Endodermal cell (in vitro differentiated cells): ENCODE measurements around the gene CASP3. TPM values are rescaled to one million over a fixed set of nuclear protein-coding genes. Genes with fewer than 3 reads are reported as not detected.

Experiments
- DNase-seq: peaks from one replicate; pipeline ENCODE4 v3.0.0-alpha.2; 2017
- H3K27ac ChIP-seq: 2 replicates; pipeline ENCODE4 v1.5.1; 2013; ENCODE audit warnings: mild to moderate bottlenecking, low read depth, low read length, moderate library complexity
- H3K27me3 ChIP-seq: 2 replicates; pipeline ENCODE4 v1.6.1; 2013; ENCODE audit warnings: mild to moderate bottlenecking, low read length, moderate library complexity; ENCODE audit not compliant: insufficient read depth, control insufficient read depth, poor library complexity, severe bottlenecking
- H3K36me3 ChIP-seq: 2 replicates; pipeline ENCODE4 v1.7.0; 2013; ENCODE audit warnings: mild to moderate bottlenecking, low read length, moderate library complexity; ENCODE audit not compliant: control insufficient read depth, insufficient read depth
- H3K4me1 ChIP-seq: one replicate; pipeline ENCODE4 v1.7.0; 2013; ENCODE audit warnings: low read length; ENCODE audit not compliant: control insufficient read depth, insufficient read depth
- H3K4me3 ChIP-seq: 2 replicates; pipeline ENCODE4 v1.5.1; 2013; ENCODE audit warnings: mild to moderate bottlenecking, low read length, moderate library complexity
- H3K9ac ChIP-seq: 2 replicates; pipeline ENCODE4 v1.6.1; 2013; ENCODE audit warnings: mild to moderate bottlenecking, low read length, moderate library complexity; ENCODE audit not compliant: poor library complexity, severe bottlenecking; ENCODE audit errors: extremely low read depth
- H3K9me3 ChIP-seq: 2 replicates; pipeline ENCODE4 v1.6.1; 2013; ENCODE audit warnings: mild to moderate bottlenecking, low read length, moderate library complexity; ENCODE audit not compliant: control insufficient read depth
- H3K27ac Mint-ChIP-seq: 2 replicates; pipeline ENCODE4 v1.8.0; 2020; ENCODE audit warnings: mixed read lengths
- H3K27me3 Mint-ChIP-seq: 2 replicates; pipeline ENCODE4 v1.8.0; 2021; ENCODE audit warnings: mild to moderate bottlenecking, mixed read lengths; ENCODE audit not compliant: insufficient read depth
- H3K36me3 Mint-ChIP-seq: 2 replicates; pipeline ENCODE4 v1.8.0; 2020; ENCODE audit warnings: low read depth, mixed read lengths
- H3K4me1 Mint-ChIP-seq: 2 replicates; pipeline ENCODE4 v1.8.0; 2020; ENCODE audit warnings: mixed read lengths
- H3K4me3 Mint-ChIP-seq: 2 replicates; pipeline ENCODE4 v1.8.0; 2020; ENCODE audit warnings: mild to moderate bottlenecking, moderate library complexity, mixed read lengths
- H3K9me3 Mint-ChIP-seq: 2 replicates; pipeline ENCODE4 v1.8.0; 2020; ENCODE audit warnings: mild to moderate bottlenecking, mixed read lengths
- WGBS, 2 experiments: methylation state at CpG; one replicate each; pipeline versions ENCODE4 v1.1.5 to v1.1.7; 2013; ENCODE audit warnings: missing lambda C conversion rate in 2 of 2, mixed read lengths in 1 of 2; ENCODE audit not compliant: insufficient coverage in 1 of 2, insufficient read length in 1 of 2; 5-methylcytosine and 5-hydroxymethylcytosine counted together
- total RNA-seq, 2 donors: library from RNA; stranded (reverse); fragmentation: NEBNext Ultra II Directional in 1 of 2; extraction: Animal tissue kit (Norgen Biotek cat#: 25700) in 1 of 2; gene quantifications; 2 replicates in 1 of 2; 3 replicates in 1 of 2; pipeline ENCODE4 v1.2.1, GENCODE V29; 2021
- TF ChIP-seq, protein P1 (sequence below): fragments of 200-600 bp; sonication (generic); conservative IDR thresholded peaks from 2 replicates; pipeline ENCODE4 v1.5.0; 2021; ENCODE audit warnings: antibody characterized with exemption, mild to moderate bottlenecking

CASP3 gene
- total RNA-seq, 2 donors from 2014 or later: 49.8 to 62.9 TPM

DNA sequence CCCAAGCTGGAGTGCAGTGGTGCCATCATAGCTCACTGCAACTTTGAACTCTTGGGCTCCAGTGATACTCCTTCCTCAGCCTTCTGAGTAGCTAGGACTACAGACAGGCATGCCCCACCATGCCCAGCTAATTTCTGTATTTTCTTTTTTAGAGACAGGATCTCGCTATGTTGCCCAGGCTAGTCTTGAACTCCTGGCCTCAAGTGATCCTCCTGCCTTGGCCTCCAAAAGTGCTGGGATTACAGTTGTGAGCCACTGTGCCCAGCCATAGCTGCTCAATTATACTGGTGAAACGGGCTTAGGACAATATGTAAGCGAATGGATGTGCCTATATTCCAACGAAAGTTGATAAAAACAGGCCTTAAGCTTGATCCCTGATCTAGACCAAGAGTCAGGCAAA is 13.1 kb downstream of the CASP3 start:
- Mint-ChIP-seq H3K9me3 (no peaks in the 10 kb centered on the region), H3K27ac (no peak overlapping the region), H3K27me3 (no peaks in the 10 kb centered on the region), H3K4me3 (no peak overlapping the region), H3K4me1 (no peaks in the 10 kb centered on the region), H3K36me3 (peaks cover 69% of the 10 kb centered on the region)
- Histone ChIP-seq H3K4me3 (no peak overlapping the region), H3K9ac (no peak overlapping the region), H3K36me3 (peaks cover 82% of the 10 kb centered on the region), H3K27ac (no peak overlapping the region), H3K27me3 (no peaks in the 10 kb centered on the region), H3K4me1 (no peaks in the 10 kb centered on the region), H3K9me3 (no peaks in the 10 kb centered on the region)
- 93 to 95% methylated on average over 4 of the region's 4 CpGs for WGBS, 2 experiments
- TF ChIP-seq, protein P1, sequence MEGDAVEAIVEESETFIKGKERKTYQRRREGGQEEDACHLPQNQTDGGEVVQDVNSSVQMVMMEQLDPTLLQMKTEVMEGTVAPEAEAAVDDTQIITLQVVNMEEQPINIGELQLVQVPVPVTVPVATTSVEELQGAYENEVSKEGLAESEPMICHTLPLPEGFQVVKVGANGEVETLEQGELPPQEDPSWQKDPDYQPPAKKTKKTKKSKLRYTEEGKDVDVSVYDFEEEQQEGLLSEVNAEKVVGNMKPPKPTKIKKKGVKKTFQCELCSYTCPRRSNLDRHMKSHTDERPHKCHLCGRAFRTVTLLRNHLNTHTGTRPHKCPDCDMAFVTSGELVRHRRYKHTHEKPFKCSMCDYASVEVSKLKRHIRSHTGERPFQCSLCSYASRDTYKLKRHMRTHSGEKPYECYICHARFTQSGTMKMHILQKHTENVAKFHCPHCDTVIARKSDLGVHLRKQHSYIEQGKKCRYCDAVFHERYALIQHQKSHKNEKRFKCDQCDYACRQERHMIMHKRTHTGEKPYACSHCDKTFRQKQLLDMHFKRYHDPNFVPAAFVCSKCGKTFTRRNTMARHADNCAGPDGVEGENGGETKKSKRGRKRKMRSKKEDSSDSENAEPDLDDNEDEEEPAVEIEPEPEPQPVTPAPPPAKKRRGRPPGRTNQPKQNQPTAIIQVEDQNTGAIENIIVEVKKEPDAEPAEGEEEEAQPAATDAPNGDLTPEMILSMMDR: no peak
- no peak for DNase-seq

DNA sequence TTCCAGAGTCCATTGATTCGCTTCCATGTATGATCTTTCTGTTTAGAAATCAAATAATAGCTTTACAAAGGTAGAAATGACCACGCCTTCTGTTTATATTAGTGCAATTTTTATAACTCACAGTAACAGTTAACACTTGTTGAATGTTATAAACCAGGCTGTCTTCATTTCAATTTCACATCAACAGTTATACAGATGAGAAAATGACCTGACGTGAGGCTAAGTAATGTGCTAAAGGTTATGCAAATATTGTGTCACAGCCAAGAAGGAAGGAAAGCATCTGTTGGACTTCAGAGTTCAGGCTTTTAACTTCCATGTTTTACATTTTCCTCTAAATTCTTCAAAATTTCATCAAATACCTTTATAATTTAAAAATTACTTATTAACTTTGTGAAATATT is 13.9 kb downstream of the CASP3 start:
- H3K36me3 Mint-ChIP-seq: peaks cover 75% of the 10 kb centered on the region

DNA sequence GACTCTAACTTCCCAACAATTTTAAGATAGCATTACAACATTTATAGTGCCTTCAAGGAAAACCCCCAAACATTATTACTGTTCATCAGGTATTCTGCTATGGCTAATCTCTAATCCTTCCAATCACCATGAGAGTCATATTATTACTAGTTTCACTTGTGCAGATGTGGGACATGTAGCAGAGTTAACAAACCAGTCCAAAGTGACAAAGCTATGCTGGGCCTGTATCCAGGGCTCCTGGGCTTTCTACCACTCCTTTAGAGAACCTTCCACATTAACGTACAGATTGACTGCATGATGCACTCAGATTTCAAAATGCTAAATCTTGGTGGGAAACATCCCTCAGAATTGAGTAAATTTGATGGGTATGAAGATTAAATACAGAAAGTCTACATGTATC is 16.4 kb downstream of the CASP3 start:
- Histone ChIP-seq H3K9ac (no peak overlapping the region), H3K36me3 (peaks cover 96% of the 10 kb centered on the region), H3K27me3 (no peaks in the 10 kb centered on the region), H3K9me3 (no peaks in the 10 kb centered on the region), H3K4me3 (no peak overlapping the region), H3K27ac (no peak overlapping the region), H3K4me1 (no peaks in the 10 kb centered on the region)
- WGBS, 2 experiments: 86% methylated on average over 1 of the region's 1 CpG; no CpG with 5 or more reads in 1 of the 2 experiments
- no peak for DNase-seq
- Mint-ChIP-seq H3K36me3 (peaks cover 81% of the 10 kb centered on the region), H3K4me1 (no peaks in the 10 kb centered on the region), H3K27me3 (no peaks in the 10 kb centered on the region), H3K9me3 (no peaks in the 10 kb centered on the region), H3K27ac (no peak overlapping the region), H3K4me3 (no peak overlapping the region)
- TF ChIP-seq, protein P1: no peak

More for the DNA sequence above, 13.9 kb downstream of the CASP3 start:
- Mint-ChIP-seq H3K4me1 (no peaks in the 10 kb centered on the region), H3K4me3 (no peak overlapping the region), H3K27ac (no peak overlapping the region), H3K27me3 (no peaks in the 10 kb centered on the region), H3K9me3 (no peaks in the 10 kb centered on the region)
- H3K4me3 ChIP-seq: no peak overlapping the region
- no peaks in the 10 kb centered on the region for H3K27me3 ChIP-seq
- TF ChIP-seq, protein P1: no peak
- no peaks in the 10 kb centered on the region for H3K9me3 ChIP-seq
- H3K36me3 ChIP-seq: peaks cover 90% of the 10 kb centered on the region
- WGBS, 2 experiments: 100% methylated on average over 3 of the region's 3 CpGs; no CpG with 5 or more reads in 1 of the 2 experiments
- H3K4me1 ChIP-seq: no peaks in the 10 kb centered on the region
- no peak overlapping the region for H3K9ac ChIP-seq
- no peak for DNase-seq
- no peak overlapping the region for H3K27ac ChIP-seq
